Measurements from ENCODE around the gene UBAP2.
A peak's percentile ranks its signal among the peaks of the same experiment; 100 is the strongest.
"Not testable (repeated sequence)": the region's sequence is repeated elsewhere in the genome, so short reads cannot be mapped to it uniquely, and the experiment has no call there.

Gene UBAP2

DNA sequence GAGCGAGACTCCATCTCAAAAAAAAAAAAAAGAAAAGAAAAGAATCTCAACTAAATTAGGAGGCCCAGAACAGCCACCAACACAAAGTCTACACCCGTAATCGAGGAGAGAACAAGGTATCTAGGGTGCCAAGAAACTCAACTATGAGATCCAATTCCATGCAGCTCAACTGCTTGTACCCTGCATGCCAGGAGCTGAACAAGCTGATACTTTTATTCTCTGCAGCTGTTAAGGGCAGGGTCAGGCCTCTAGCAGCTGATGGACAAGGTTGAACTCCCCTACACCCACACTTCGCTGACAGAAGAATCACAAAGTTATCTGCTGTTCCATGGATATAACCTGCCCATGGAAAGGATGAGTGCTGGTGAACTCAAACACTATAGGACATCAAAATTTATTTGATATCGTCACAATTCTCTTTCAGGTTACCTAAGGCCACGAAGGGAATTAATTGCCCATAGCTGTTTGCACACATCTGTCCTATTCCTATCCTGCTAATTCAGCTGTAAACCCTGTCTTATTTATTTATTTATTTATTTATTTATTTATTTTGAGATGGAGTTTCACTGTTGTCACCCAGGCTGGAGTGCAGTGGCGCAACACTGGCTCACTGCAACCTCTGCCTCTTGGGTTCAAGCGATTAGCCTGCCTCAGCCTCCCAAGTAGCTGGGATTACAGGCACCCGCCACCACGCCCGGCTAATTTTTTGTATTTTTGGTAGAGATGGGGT, 20.7 kb downstream of the UBAP2 start:
- H3K4me1 Mint-ChIP-seq = peaks cover 13% of the 10 kb centered on the region
- H3K27ac Mint-ChIP-seq = no peak overlapping the region
- H3K4me3 Mint-ChIP-seq = no peak overlapping the region
- peaks cover 27% of the 10 kb centered on the region for H3K36me3 Mint-ChIP-seq
- ATAC-seq = no peak
- H3K27me3 Mint-ChIP-seq = no peaks in the 10 kb centered on the region
- no peaks in the 10 kb centered on the region for H3K9me3 Mint-ChIP-seq

DNA sequence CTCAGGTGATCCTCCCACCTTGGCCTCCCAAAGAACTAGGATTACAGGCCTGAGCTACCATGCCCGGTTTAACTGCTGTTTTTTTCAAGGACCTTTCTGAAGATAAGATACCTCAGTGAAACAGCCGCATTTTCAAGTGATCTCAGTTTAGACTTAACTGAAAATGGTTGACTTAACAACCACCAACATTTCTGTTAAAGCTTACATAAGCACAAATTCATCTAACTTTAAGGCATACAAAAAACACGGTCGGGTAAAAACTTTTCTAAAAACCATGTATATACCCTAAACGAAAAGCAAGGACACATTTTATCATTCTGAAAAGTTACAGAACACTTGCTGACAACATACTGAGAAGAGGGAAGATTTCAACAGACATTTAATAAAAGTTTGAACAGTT, 22.9 kb downstream of the UBAP2 start:
- no peak overlapping the region for H3K4me3 Mint-ChIP-seq
- no peaks in the 10 kb centered on the region for H3K27me3 Mint-ChIP-seq
- no peak overlapping the region for H3K27ac Mint-ChIP-seq
- H3K36me3 Mint-ChIP-seq = peaks cover 12% of the 10 kb centered on the region
- no peak for ATAC-seq
- peaks cover 8% of the 10 kb centered on the region for H3K4me1 Mint-ChIP-seq
- no peaks in the 10 kb centered on the region for H3K9me3 Mint-ChIP-seq

DNA sequence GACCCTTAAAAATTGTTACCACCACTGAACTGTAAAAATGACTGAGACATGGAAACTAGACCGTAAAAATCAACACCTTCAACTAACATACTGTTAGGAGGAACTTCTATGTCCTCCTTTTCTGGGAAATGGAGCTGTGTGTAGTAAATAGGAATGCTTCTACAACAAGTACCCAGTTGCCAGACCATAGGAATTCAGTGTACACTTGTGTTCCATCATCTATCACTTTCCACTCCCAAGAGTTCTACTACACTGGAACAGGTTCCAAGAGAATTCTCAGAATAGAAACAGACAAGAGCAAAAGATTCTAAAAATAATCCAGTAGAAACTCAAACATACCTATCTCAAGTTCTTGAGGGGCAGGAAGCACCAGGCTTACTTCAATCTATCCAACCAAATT, 23.6 kb downstream of the UBAP2 start:
- H3K36me3 Mint-ChIP-seq = peaks cover 12% of the 10 kb centered on the region
- H3K4me3 Mint-ChIP-seq = no peak overlapping the region
- no peaks in the 10 kb centered on the region for H3K27me3 Mint-ChIP-seq
- no peak overlapping the region for H3K27ac Mint-ChIP-seq
- no peaks in the 10 kb centered on the region for H3K9me3 Mint-ChIP-seq
- ATAC-seq = no peak
- H3K4me1 Mint-ChIP-seq = peaks cover 8% of the 10 kb centered on the region

DNA sequence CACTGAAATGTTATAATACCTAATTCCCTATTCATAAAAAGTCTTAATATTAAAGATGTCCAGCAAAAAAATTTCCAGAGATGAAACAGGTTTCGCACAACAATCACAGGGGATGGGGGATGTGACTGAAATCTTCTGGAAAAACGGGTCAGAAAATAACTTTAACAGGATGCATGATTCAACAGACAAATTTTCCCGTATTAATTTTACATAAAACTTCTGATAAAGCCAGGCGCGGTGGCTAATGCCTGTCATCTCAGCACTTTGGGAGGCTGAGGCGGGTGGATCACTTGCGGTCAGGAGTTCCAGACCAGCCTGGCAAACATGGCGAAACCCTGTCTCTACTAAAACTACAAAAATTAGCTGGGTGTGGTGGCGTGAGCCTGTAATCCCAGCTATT, 24.2 kb downstream of the UBAP2 start:
- H3K4me3 Mint-ChIP-seq, H3K9me3 Mint-ChIP-seq, H3K4me1 Mint-ChIP-seq, H3K27ac Mint-ChIP-seq, ATAC-seq, H3K27me3 Mint-ChIP-seq: not testable (repeated sequence)
- peaks cover 12% of the 10 kb centered on the region for H3K36me3 Mint-ChIP-seq

DNA sequence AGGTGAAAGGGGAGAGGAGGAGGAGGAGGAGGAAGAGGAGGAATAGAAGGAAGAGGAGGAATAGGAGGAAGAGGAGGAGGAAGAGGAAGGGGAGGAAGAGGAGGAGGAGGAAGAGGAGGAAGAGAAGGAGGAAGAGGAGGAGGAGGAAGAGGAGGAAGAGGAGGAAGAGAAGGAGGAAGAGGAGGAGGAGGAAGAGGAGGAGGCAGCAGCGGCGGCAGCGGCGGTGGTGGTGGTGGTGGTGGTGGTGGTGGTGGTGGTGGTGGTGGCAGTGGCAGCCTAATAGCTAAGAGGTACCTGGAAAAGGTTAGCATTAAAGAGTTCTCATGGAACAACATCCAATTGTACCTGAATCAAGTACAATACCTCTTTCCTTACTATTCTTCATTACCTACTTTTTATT, 32.5 kb downstream of the UBAP2 start:
- no peak overlapping the region for H3K4me3 Mint-ChIP-seq
- no peaks in the 10 kb centered on the region for H3K9me3 Mint-ChIP-seq
- H3K4me1 Mint-ChIP-seq = no peaks in the 10 kb centered on the region
- H3K27ac Mint-ChIP-seq = no peak overlapping the region
- no peak for ATAC-seq
- peaks cover 15% of the 10 kb centered on the region for H3K36me3 Mint-ChIP-seq
- H3K27me3 Mint-ChIP-seq = no peaks in the 10 kb centered on the region

DNA sequence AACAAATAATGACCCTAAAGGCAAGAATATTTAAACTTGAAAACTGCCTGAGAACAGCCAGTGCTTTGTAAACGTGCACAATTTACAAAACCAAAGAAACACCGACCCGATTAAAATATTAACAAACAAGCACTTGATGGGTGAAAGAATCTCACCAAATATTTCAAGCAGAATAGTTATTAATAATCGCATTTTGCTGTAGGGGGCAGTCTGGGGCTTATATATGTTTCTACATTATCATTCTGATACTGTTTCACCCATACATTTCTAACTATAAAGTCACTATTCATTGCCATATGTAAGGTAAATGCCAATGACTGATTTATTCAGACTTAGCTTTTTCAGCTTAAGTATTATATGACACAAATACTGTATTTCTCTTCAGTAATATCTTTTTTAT, 37.7 kb downstream of the UBAP2 start:
- Mint-ChIP-seq H3K36me3 (peaks cover 31% of the 10 kb centered on the region), H3K27ac (no peak overlapping the region)
- ATAC-seq = no peak

DNA sequence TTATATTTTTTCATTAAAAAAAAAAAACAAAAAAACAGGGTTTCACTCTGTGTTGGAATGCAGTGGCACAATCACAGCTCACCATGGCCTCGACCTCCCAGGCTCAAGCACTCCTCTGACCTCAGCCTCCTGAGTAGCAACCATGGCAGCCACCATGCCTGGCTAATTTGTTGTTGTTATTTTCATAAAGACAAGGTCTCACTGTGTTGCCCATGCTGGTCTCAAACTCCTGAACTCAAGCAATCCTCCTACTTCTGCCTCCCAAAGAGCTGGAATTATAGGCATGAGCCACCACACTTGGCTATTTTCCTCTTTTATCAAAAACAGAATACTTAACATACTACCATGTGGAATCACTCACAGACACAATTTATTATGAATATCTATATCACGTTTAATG, 46.7 kb downstream of the UBAP2 start:
- Mint-ChIP-seq H3K9me3 (no peaks in the 10 kb centered on the region), H3K4me1 (no peaks in the 10 kb centered on the region), H3K27ac (no peak overlapping the region), H3K36me3 (peaks cover 38% of the 10 kb centered on the region), H3K4me3 (no peak overlapping the region), H3K27me3 (no peaks in the 10 kb centered on the region)
- no peak for ATAC-seq

More for the DNA sequence above, 37.7 kb downstream of the UBAP2 start:
- Mint-ChIP-seq H3K4me1 (no peaks in the 10 kb centered on the region), H3K9me3 (no peaks in the 10 kb centered on the region), H3K27me3 (no peaks in the 10 kb centered on the region), H3K4me3 (no peak overlapping the region)

DNA sequence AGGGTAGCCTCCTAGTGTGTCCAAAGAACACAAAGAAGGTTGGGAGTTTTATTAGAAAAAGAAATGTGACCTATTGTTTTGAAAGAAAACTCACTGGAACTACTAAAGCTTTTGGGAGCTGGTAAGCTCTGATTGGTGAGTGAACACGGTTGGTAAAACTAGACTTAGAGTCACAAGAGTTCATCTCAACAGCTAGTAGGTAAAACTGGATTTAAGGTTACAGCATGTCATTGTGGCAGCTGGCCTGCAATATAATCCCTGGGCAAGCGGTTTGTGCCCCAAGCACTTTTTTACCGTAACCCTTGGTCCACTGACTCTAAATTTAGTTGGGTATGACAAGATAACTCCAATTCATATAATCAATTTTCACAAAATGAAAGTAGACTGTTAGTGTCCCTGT, 47.4 kb downstream of the UBAP2 start:
- Mint-ChIP-seq H3K9me3 (no peaks in the 10 kb centered on the region), H3K27ac (no peak overlapping the region), H3K4me3 (no peak overlapping the region), H3K27me3 (no peaks in the 10 kb centered on the region), H3K36me3 (peaks cover 38% of the 10 kb centered on the region), H3K4me1 (no peaks in the 10 kb centered on the region)
- ATAC-seq = no peak

DNA sequence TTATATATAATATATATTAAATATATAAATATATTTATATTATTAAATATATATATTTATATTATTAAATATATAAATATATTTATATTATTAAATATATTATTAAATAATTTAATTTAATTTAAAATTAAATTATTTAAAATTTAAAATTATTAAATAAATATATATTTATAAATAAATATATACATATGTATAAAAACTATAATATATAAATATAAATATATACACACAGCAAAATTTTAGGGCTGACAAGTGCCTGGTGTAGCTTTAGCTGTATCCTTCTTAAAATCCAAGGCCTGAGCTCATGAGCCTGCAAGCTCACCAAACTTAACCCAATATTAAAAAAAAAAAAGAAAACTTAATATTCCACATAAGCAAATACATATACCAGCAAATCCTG, 53.2 kb downstream of the UBAP2 start:
- no peaks in the 10 kb centered on the region for H3K27me3 Mint-ChIP-seq
- H3K36me3 Mint-ChIP-seq = peaks cover 38% of the 10 kb centered on the region
- no peaks in the 10 kb centered on the region for H3K9me3 Mint-ChIP-seq
- H3K4me1 Mint-ChIP-seq = no peaks in the 10 kb centered on the region
- ATAC-seq = no peak
- H3K4me3 Mint-ChIP-seq = no peak overlapping the region
- H3K27ac Mint-ChIP-seq = no peak overlapping the region

DNA sequence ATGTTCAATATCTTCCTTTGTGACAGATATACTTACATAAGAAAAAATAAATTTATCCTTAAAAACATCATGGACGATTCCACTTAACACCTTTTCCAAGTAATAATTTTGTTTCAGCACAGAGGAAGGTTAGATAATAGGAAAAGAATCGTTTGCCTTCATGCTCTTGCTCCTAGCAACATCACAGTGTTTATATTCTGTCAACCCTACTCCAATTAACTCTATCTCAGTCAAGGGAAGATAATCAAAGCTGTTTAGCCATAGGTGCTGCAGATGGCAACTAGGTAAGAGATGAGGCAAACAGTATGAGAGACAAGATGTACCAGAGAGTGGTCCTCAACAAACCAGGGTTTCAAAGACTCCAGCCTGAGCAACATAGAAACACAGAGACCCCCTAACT, 55.6 kb downstream of the UBAP2 start:
- no peak overlapping the region for H3K27ac Mint-ChIP-seq

DNA sequence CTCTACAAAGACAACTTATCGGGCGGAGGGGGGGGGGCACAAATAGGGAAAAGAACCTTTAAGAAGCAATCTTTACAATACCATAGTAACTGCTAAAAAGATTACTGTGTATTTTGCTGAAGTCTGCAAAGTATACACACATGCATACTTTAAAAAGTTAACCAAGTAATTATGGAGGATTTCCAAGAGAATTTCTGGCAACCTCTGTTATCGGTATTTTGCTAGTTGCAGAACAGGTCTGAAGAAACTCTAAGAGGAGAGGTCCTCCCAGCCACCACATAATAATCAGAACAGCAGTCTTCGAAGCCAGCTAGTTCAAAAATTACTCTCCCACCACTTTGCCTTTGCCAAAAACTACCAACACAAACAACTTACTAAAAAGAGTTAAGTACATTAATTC, 56.1 kb downstream of the UBAP2 start:
- Mint-ChIP-seq H3K4me1 (peaks cover 13% of the 10 kb centered on the region), H3K36me3 (peaks cover 55% of the 10 kb centered on the region), H3K9me3 (no peaks in the 10 kb centered on the region), H3K4me3 (no peak overlapping the region), H3K27me3 (no peaks in the 10 kb centered on the region), H3K27ac (no peak overlapping the region)
- no peak for ATAC-seq

More for the DNA sequence above, 55.6 kb downstream of the UBAP2 start:
- no peak overlapping the region for H3K4me3 Mint-ChIP-seq
- no peaks in the 10 kb centered on the region for H3K27me3 Mint-ChIP-seq
- H3K4me1 Mint-ChIP-seq = peaks cover 13% of the 10 kb centered on the region
- H3K9me3 Mint-ChIP-seq = no peaks in the 10 kb centered on the region
- ATAC-seq = no peak
- peaks cover 55% of the 10 kb centered on the region for H3K36me3 Mint-ChIP-seq

DNA sequence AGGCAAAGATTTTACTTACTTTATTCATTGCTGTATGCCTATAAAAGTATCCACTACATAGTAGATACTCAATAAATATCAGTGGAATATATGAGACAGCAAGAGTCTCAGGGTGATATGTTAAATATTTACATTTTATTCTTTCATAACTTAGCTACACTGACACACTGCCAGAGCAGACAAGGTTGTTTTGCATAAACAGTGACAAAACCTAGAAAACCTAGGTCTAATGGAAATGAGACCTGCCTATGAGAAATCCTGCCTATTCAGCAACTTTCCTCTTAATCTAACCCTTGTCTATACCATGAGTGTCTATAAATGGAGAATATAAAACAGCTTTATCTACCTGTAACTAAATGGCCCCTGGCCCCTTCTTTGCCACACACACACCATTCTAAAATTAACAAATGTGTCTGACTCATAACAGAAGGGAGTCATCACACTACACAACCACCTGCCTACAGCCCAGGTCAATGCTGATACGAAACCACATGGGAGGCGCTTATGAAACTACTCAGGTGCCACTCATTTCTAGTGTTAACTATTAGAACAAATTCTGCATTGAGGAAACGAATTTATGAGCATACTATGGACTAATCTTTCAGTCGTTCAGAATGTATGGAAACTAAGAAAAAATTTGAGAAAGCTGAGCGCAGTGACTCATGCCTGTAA, 60.3 kb downstream of the UBAP2 start:
- Mint-ChIP-seq H3K27ac (peak overlapping the region; percentile 25), H3K27me3 (no peaks in the 10 kb centered on the region), H3K4me1 (peaks cover 13% of the 10 kb centered on the region), H3K9me3 (no peaks in the 10 kb centered on the region), H3K4me3 (no peak overlapping the region), H3K36me3 (peaks cover 64% of the 10 kb centered on the region)
- peak; percentile 88 for ATAC-seq

DNA sequence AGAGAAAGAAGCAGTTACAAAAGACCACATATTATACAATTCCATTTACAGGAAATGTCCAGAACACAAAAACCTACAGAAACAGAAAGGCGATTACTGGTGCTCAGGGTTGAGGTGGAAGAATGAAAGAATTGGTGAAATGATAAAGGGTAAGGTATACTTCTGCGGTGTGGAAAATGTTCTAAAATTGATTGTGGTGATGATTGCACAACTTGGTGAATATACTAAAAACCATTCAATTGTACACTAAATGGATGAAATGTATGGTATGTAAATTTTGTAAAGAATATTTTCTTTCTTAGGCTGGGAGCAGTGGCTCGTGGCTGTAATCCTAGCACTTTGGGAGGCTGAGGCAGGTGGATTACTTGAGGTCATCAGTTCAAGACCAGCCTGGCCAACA, 72.3 kb downstream of the UBAP2 start:
- Mint-ChIP-seq H3K4me3 (no peak overlapping the region), H3K27ac (no peak overlapping the region), H3K9me3 (no peaks in the 10 kb centered on the region), H3K36me3 (peaks cover 63% of the 10 kb centered on the region), H3K4me1 (no peaks in the 10 kb centered on the region), H3K27me3 (no peaks in the 10 kb centered on the region)
- ATAC-seq = no peak

DNA sequence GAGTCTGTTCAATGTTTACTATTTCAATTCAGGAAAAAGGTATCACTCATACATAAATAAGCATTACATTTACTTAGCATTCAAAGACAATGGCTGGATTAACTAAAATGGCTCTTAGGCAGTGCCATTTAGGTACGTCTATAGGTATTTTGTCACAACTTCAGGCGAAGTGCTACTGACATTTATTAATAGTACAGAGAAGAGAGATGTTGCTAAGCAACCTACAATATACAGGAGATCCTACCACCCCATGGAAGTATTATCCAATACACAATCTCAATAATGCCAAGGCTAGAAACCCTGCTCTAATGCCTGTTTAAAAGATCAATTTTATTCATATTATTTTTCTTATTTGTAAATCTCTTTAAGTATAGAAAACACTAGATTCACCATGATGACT, 76.0 kb downstream of the UBAP2 start:
- H3K27ac Mint-ChIP-seq = no peak overlapping the region
- no peaks in the 10 kb centered on the region for H3K27me3 Mint-ChIP-seq
- no peak overlapping the region for H3K4me3 Mint-ChIP-seq
- no peaks in the 10 kb centered on the region for H3K9me3 Mint-ChIP-seq
- no peaks in the 10 kb centered on the region for H3K4me1 Mint-ChIP-seq
- no peak for ATAC-seq
- peaks cover 74% of the 10 kb centered on the region for H3K36me3 Mint-ChIP-seq

DNA sequence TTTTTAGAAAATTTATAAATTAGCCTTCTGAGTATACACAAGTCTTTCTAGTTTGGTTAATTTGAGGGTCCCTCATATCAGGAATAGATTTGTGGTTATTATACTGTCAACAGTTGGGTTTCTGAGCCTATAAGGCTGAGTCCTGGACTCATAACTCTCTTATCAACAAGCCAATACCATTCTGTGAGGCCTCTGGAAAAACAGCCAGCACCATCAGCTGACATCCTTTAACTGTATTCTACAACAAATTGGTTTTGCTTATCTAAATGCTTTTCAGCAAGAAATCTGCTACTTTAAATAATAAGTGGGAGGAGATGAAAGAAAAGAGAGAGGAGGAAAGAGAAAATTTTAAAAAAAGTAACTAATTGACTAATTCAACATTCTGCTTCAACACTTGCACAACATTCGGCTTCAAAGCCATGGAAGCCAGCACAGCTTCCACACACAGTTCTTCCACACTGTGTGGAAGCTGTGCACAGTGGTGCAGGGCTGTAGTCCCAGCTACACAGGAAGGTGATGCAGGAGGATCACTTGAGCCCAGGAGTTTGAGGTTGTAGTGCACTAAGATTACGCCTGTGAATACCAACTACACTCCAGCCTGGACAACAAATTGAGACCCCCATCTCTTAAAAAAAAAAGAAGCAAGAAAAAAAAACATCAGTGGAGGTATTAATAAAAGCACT, 84.5 kb downstream of the UBAP2 start:
- Mint-ChIP-seq H3K27ac (no peak overlapping the region), H3K27me3 (no peaks in the 10 kb centered on the region)

DNA sequence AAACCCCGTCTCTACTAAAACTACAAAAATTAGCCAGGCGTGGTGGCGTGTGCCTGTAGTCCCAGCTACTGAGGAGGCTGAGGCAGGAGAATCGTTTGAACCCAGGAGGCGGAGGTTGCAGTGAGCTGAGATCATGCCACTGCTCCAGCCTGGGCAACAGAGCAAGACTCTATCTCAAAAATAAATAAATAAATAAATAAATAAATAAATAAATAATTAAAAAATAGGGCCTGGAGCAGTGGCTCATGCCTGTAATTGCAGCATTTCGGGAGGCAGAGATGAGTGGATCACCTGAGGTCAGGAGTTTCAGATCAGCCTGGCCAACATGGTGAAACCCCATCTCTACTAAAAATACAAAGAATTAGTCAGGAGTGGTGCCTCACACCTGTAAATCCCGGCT, 86.2 kb downstream of the UBAP2 start:
- H3K9me3 Mint-ChIP-seq, H3K4me3 Mint-ChIP-seq, H3K27me3 Mint-ChIP-seq, H3K4me1 Mint-ChIP-seq, H3K27ac Mint-ChIP-seq, ATAC-seq: not testable (repeated sequence)
- peaks cover 39% of the 10 kb centered on the region for H3K36me3 Mint-ChIP-seq

More for the DNA sequence above, 84.5 kb downstream of the UBAP2 start:
- no peak for ATAC-seq
- no peaks in the 10 kb centered on the region for H3K9me3 Mint-ChIP-seq
- H3K4me1 Mint-ChIP-seq = no peaks in the 10 kb centered on the region
- no peak overlapping the region for H3K4me3 Mint-ChIP-seq
- H3K36me3 Mint-ChIP-seq = peaks cover 47% of the 10 kb centered on the region

Data from stimulated activated memory B cell treated with anti-CD40 and anti-IgM and Interleukin-4, amounts not matched to agents 10 μg/mL and 1 μg/mL and 100 μg/mL, for 72 hours (primary cell).